Smooth muscle cell (in vitro differentiated cells): ENCODE measurements around the gene CDH4. TPM values are rescaled to one million over a fixed set of nuclear protein-coding genes. Genes with fewer than 3 reads are reported as not detected.

Experiments used
- DNase-seq: peaks from one replicate; lab custom pipeline; 2025; ENCODE audit not compliant: unreplicated experiment; lab: John Stamatoyannopoulos, UW
- H2AFZ ChIP-seq: fragments of 200-600 bp; sonication (generic); 2 replicates; pipeline ENCODE4 v1.6.0; 2016; ENCODE audit warnings: antibody characterized with exemption, low read depth, mild to moderate bottlenecking
- H3F3A ChIP-seq: fragments of 200-600 bp; sonication (generic); 2 replicates; pipeline ENCODE4 v1.6.0; 2017; ENCODE audit warnings: antibody characterized with exemption, low read depth
- H3K27ac ChIP-seq: fragments of 200-600 bp; sonication (generic); 2 replicates; pipeline ENCODE4 v1.5.1; 2016; ENCODE audit warnings: low read depth, mild to moderate bottlenecking
- H3K27me3 ChIP-seq: fragments of 200-600 bp; sonication (generic); 2 replicates; pipeline ENCODE4 v1.6.1; 2016; ENCODE audit warnings: low read depth, mild to moderate bottlenecking
- H3K36me3 ChIP-seq: fragments of 200-600 bp; sonication (generic); 2 replicates; pipeline ENCODE4 v1.5.1; 2016; ENCODE audit warnings: low read depth
- H3K4me1 ChIP-seq: fragments of 200-600 bp; sonication (generic); 2 replicates; pipeline ENCODE4 v1.5.1; 2016; ENCODE audit warnings: low read depth
- H3K4me2 ChIP-seq: fragments of 200-600 bp; sonication (generic); 2 replicates; pipeline ENCODE4 v1.6.0; 2016; ENCODE audit warnings: mild to moderate bottlenecking
- H3K4me3 ChIP-seq: fragments of 200-600 bp; sonication (generic); 2 replicates; pipeline ENCODE4 v1.5.1; 2016; ENCODE audit warnings: mild to moderate bottlenecking
- H3K79me2 ChIP-seq: fragments of 200-600 bp; sonication (generic); 2 replicates; pipeline ENCODE4 v1.6.0; 2016; ENCODE audit warnings: low read depth, mild to moderate bottlenecking
- H3K9ac ChIP-seq: fragments of 200-600 bp; sonication (generic); 2 replicates; pipeline ENCODE4 v1.6.0; 2016; ENCODE audit warnings: low read depth
- H3K9me3 ChIP-seq: fragments of 200-600 bp; sonication (generic); replicated peaks from 2 replicates; pipeline ENCODE4 v1.5.1; 2016; ENCODE audit warnings: low read depth
- H4K20me1 ChIP-seq: fragments of 200-600 bp; sonication (generic); 2 replicates; pipeline ENCODE4 v1.6.0; 2016; ENCODE audit warnings: low read depth
- whole genome bisulfite sequencing: methylation state at CpG from one replicate; pipeline ENCODE4 v1.1.7; 2016; ENCODE audit warnings: low lambda C conversion rate; 5-methylcytosine and 5-hydroxymethylcytosine counted together
- polyA plus RNA-seq: library from polyadenylated mRNA; unstranded; fragments of >200 nt; fragmentation: Nextera tagmentation; extraction: Ambion mirVana; gene quantifications from 2 replicates; pipeline ENCODE4 v1.2.1, GENCODE V29; 2016
- total RNA-seq: library from RNA; depleted of rRNA; stranded (reverse); fragments of >200 nt; gene quantifications from 2 replicates; pipeline ENCODE4 v1.2.3, GENCODE V29; 2014
- TF ChIP-seq, protein P1 (sequence below): fragments of 200-600 bp; sonication (generic); IDR thresholded peaks from 2 replicates; pipeline ENCODE4 v1.5.1; 2017; ENCODE audit warnings: borderline replicate concordance, mild to moderate bottlenecking, antibody characterized with exemption; ENCODE audit not compliant: insufficient read depth, poor library complexity, severe bottlenecking

CDH4 gene
- total and polyA plus RNA-seq, 2 experiments from 2014 or later = 0.03 to 0.04 TPM

DNA sequence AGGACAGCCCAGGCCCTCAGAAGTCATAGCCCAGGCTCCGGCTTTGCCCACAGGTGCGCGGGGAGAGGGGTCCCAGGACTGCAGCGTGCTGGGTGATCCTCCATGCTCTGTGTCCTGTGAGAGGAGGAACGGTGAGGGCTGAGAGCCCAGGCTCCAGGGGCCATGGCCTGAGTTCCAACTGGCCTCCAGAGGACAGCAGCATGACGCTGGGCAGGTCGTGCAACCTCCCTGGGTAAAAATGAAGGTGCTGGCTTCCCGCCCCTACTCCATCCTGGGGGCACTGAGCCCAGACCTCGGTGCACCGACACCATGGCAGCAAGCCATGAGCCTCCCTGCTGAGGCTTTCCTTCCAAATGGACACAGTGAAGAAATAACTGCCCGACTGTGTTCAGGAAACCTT is 508.3 kb downstream of the CDH4 start:
- TF ChIP-seq, protein P1, sequence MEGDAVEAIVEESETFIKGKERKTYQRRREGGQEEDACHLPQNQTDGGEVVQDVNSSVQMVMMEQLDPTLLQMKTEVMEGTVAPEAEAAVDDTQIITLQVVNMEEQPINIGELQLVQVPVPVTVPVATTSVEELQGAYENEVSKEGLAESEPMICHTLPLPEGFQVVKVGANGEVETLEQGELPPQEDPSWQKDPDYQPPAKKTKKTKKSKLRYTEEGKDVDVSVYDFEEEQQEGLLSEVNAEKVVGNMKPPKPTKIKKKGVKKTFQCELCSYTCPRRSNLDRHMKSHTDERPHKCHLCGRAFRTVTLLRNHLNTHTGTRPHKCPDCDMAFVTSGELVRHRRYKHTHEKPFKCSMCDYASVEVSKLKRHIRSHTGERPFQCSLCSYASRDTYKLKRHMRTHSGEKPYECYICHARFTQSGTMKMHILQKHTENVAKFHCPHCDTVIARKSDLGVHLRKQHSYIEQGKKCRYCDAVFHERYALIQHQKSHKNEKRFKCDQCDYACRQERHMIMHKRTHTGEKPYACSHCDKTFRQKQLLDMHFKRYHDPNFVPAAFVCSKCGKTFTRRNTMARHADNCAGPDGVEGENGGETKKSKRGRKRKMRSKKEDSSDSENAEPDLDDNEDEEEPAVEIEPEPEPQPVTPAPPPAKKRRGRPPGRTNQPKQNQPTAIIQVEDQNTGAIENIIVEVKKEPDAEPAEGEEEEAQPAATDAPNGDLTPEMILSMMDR = no peak
- H3K4me1 ChIP-seq = no peaks in the 10 kb centered on the region
- no peak overlapping the region for H3K9ac ChIP-seq
- no peak overlapping the region for H3K27ac ChIP-seq
- no peaks in the 10 kb centered on the region for H4K20me1 ChIP-seq
- H3K4me3 ChIP-seq = no peak overlapping the region
- H3K27me3 ChIP-seq = no peaks in the 10 kb centered on the region
- no peak overlapping the region for H2AFZ ChIP-seq
- no peaks in the 10 kb centered on the region for H3K9me3 ChIP-seq
- no peaks in the 10 kb centered on the region for H3F3A ChIP-seq
- H3K4me2 ChIP-seq = no peak overlapping the region
- no peak for DNase-seq
- H3K79me2 ChIP-seq = no peaks in the 10 kb centered on the region
- no peaks in the 10 kb centered on the region for H3K36me3 ChIP-seq
- 97% methylated on average over 11 of the region's 11 CpGs for WGBS

DNA sequence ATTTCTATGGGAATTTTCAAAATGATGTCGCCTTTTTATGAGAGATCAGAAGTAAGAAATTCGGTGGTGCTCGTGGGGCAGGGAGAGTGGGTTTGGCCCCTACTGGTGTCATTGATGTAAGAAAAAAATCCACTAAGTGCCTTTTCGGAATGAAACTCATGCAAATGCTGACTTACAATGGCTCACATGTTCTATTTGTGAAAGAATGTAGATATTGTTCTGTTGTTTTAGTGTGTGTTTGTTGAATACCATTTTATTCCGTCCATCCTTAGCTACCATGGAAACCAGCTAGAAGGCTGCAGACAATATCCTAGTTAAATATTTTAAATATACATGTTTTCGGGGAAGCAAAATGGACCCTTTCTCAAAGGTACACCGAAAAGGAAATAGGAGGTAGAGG is 508.7 kb downstream of the CDH4 start:
- no peak overlapping the region for H3K4me2 ChIP-seq
- H3K4me1 ChIP-seq = no peaks in the 10 kb centered on the region
- 94% methylated on average over 7 of the region's 7 CpGs for WGBS
- no peaks in the 10 kb centered on the region for H3K9me3 ChIP-seq
- H3K4me3 ChIP-seq = no peak overlapping the region
- no peaks in the 10 kb centered on the region for H3K36me3 ChIP-seq
- no peak overlapping the region for H3K27ac ChIP-seq
- H3F3A ChIP-seq = no peaks in the 10 kb centered on the region
- H3K27me3 ChIP-seq = no peaks in the 10 kb centered on the region
- no peak overlapping the region for H3K9ac ChIP-seq
- no peaks in the 10 kb centered on the region for H4K20me1 ChIP-seq
- TF ChIP-seq, protein P1 = no peak
- H2AFZ ChIP-seq = no peak overlapping the region
- no peak for DNase-seq
- no peaks in the 10 kb centered on the region for H3K79me2 ChIP-seq

DNA sequence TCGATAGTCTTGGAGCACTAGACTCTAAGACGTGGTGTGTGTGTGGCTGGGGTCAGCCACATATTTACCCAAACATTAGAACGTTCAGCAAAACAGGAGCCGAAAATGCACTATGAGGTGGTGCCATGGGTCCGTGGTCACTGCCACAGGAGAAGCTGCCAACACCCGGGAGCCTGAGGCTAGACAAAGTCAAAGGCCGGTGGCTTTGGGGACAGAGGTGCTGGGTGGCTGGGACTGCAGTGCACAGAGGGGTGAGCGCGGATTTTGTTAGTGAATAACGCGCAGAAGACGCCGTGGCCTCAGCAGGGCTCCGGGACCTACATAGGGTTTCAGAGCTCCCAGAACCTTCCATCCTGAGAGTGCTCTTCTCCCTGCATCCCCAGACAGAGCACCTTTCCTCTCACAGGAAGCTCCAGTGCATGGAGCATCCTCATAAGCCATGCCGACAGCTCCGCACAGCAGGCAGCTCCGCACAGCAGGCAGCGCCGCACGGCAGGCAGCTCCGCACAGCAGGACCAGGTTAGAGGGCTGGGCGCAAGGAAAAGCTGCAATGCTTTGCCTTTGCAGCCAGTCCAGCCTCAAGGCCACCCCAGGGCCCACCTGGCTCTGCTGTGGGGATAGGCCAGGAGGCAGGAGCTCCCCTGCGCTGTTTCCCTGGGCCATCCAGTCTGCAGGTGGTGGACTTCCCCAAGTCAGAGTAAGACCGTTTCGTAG is 509.5 kb downstream of the CDH4 start:
- Histone ChIP-seq H3K27ac (no peak overlapping the region), H3K9me3 (no peaks in the 10 kb centered on the region), H3K4me1 (no peaks in the 10 kb centered on the region), H3F3A (no peaks in the 10 kb centered on the region), H3K9ac (no peak overlapping the region), H3K4me3 (no peak overlapping the region), H3K79me2 (no peaks in the 10 kb centered on the region), H3K4me2 (no peak overlapping the region), H2AFZ (no peak overlapping the region), H4K20me1 (no peaks in the 10 kb centered on the region), H3K27me3 (no peaks in the 10 kb centered on the region), H3K36me3 (no peaks in the 10 kb centered on the region)
- no peak for DNase-seq
- WGBS = 92% methylated on average over 21 of the region's 25 CpGs
- TF ChIP-seq, protein P1 = no peak

DNA sequence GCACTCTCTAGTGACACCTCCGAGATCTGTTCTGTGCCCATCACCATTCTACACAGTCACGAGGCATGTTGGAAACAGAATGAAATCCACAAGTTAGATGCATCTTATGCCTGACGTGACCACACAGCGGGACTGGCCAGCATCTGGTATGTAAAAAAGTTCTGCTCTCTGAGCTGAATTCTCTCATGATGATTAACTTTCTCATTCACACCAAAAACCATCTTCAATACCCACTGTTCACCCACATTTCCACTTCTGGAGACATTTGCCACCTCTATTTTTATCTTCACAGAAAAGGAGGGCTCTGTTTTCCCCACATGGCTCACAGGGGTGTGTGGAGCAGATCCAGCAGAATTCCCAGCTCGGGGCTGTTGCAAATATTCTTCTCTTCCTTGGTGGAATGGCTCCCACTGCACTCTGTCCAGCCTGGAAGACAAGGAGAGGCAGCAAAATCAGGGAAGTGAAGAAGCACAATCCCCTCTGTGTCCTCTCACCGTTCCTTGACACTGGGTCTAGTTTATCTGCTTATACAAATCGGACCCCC is 510.2 kb downstream of the CDH4 start:
- H2AFZ ChIP-seq = no peak overlapping the region
- H3K9me3 ChIP-seq = no peaks in the 10 kb centered on the region
- no peak overlapping the region for H3K4me2 ChIP-seq
- no peaks in the 10 kb centered on the region for H3K36me3 ChIP-seq
- DNase-seq = no peak
- no peaks in the 10 kb centered on the region for H3K27me3 ChIP-seq
- TF ChIP-seq, protein P1 = no peak
- H3K4me1 ChIP-seq = no peaks in the 10 kb centered on the region
- no peaks in the 10 kb centered on the region for H4K20me1 ChIP-seq
- WGBS = 89% methylated on average over 7 of the region's 7 CpGs
- no peaks in the 10 kb centered on the region for H3F3A ChIP-seq
- no peaks in the 10 kb centered on the region for H3K79me2 ChIP-seq
- no peak overlapping the region for H3K4me3 ChIP-seq
- no peak overlapping the region for H3K9ac ChIP-seq
- no peak overlapping the region for H3K27ac ChIP-seq
